Heart right ventricle (tissue), 16 donors: ENCODE measurements around the gene TTLL11. TPM values are rescaled to one million over a fixed set of nuclear protein-coding genes. Genes with fewer than 3 reads are reported as not detected.
A peak's percentile ranks its signal among the peaks of the same experiment; 100 is the strongest.
"Not testable (repeated sequence)": the region's sequence is repeated elsewhere in the genome, so short reads cannot be mapped to it uniquely, and the experiment has no call there.

Experiments used
- ATAC-seq, 8 donors: fragments of 200-7000 bp; cut with Tn5 transposase; one replicate each; pipeline ENCODE4 v1.9.1; 2020; ENCODE audit warnings: mild to moderate bottlenecking in 8 of 8, moderate library complexity in 8 of 8, moderate number of reproducible peaks in 1 of 8
- DNase-seq, 2 donors: peaks; one replicate each; pipeline ENCODE4 v3.0.0-alpha.2; 2020
- H3K27ac ChIP-seq, 10 donors: fragments of 200-600 bp; sonication (generic) in 2 of 10; one replicate each; pipeline versions ENCODE4 v1.5.0 to v1.8.0; 2020 to 2022; ENCODE audit warnings: mild to moderate bottlenecking in 3 of 10
- H3K27me3 ChIP-seq, 7 donors: fragments of 200-600 bp; one replicate each; pipeline ENCODE4 v1.8.0; 2021 to 2022; ENCODE audit warnings: mild to moderate bottlenecking in 2 of 7
- H3K36me3 ChIP-seq, 9 donors: fragments of 200-600 bp; sonication (generic) in 1 of 9; one replicate each; pipeline versions ENCODE4 v1.5.0 to v1.8.0; 2020 to 2022; ENCODE audit warnings: mild to moderate bottlenecking in 2 of 9
- H3K4me1 ChIP-seq, 9 donors: fragments of 200-600 bp; sonication (generic) in 1 of 9; one replicate each; pipeline versions ENCODE4 v1.5.0 to v1.8.0; 2020 to 2022; ENCODE audit warnings: mild to moderate bottlenecking in 4 of 9
- H3K4me3 ChIP-seq, 10 donors: fragments of 200-600 bp; sonication (generic) in 2 of 10; one replicate each; pipeline versions ENCODE4 v1.5.0 to v1.8.0; 2020 to 2022; ENCODE audit warnings: mild to moderate bottlenecking in 7 of 10, moderate library complexity in 2 of 10
- H3K9me3 ChIP-seq, 11 donors: fragments of 200-600 bp in 10 of 11; sonication (generic) in 2 of 11; one replicate each; pipeline versions ENCODE4 v1.5.0 to v1.8.0; 2013 to 2022; ENCODE audit warnings: mild to moderate bottlenecking in 2 of 11, control low read depth in 1 of 11, moderate library complexity in 1 of 11
- WGBS, 2 donors: extraction: QIAGEN DNeasy Blood & Tissue Kit; methylation state at CpG; one replicate each; pipeline ENCODE4 v1.1.7; 2013; ENCODE audit warnings: inconsistent platforms in 1 of 2; 5-methylcytosine and 5-hydroxymethylcytosine counted together
- intact Hi-C, 10 donors: fragments of 100-400 bp; cut with DNase I; formaldehyde crosslinking; loops; one replicate each; pipeline versions ENCODE4 v1.11.1 to v1.14.2; 2022
- polyA plus RNA-seq, 2 donors: library from polyadenylated mRNA; stranded (reverse); fragments of 200-250 nt; gene quantifications; one replicate each; pipeline ENCODE4 v1.2.3, GENCODE V29; 2013
- total RNA-seq, 10 donors: library from RNA; stranded (reverse); fragmentation: NEBNext Ultra II Directional in 3 of 10; extraction: Animal tissue kit (Norgen Biotek cat#: 25700) in 3 of 10; gene quantifications; one replicate each; pipeline versions ENCODE4 v1.2.1 to v1.2.4, GENCODE V29; 2021 to 2023
- TF ChIP-seq, protein P1 (sequence below), 9 donors: fragments of 200-600 bp; sonication (generic) in 2 of 9; IDR thresholded peaks; one replicate each; pipeline versions ENCODE4 v1.5.0 to v1.8.0; 2021 to 2022; ENCODE audit warnings: antibody characterized with exemption in 9 of 9, mild to moderate bottlenecking in 5 of 9, moderate library complexity in 1 of 9
- donor health status: Arrhythmogenic right ventricular cardiomyopathy.
- donor health status: ischemic (EF 13 %, LVEDD 7.1; RV severe dilation, severe dysfunction).
- donor health status: healthy with polysubstance abuse.
- donor health status: DM: no; HTN: yes; CAD: no.
- donor health status: DM: no; HTN: no; CAD: no.
- donor health status: ischemic (EF 25% LVEDD 6.9; RV normal size, moderate dysfunction).
- donor health status: ischemic (EF 25% LVEDD 5.7; RV mildly dilated, moderate dysfunction).
- donor health status: healthy.
- donor health status: DM: yes; HTN: yes; CAD: no.
- donor health status: Ischemic cardiomyopathy.
- donor health status: ischemic (EF 35%, LVEDD 5.7; RV mildly dilated, moderate dysfunction).
- donor health status: nonischemic (EF 11% LVEDD 7.7; RV severe dilation, severe dysfunction).
- donor health status: DM: yes; HTN: yes; CAD: no.
- donor health status: PGD.
- donor health status: ischemic (EF 29% LVEDD 5.4; RV normal size, mild dysfunction).
- donor health status: nonischemic (EF 23%, LVEDD 6.1; RV moderate dilation, normal function).

Gene TTLL11
- total and polyA plus RNA-seq, 12 donors, result 2.6 to 8.7 (median 5.8) TPM

DNA sequence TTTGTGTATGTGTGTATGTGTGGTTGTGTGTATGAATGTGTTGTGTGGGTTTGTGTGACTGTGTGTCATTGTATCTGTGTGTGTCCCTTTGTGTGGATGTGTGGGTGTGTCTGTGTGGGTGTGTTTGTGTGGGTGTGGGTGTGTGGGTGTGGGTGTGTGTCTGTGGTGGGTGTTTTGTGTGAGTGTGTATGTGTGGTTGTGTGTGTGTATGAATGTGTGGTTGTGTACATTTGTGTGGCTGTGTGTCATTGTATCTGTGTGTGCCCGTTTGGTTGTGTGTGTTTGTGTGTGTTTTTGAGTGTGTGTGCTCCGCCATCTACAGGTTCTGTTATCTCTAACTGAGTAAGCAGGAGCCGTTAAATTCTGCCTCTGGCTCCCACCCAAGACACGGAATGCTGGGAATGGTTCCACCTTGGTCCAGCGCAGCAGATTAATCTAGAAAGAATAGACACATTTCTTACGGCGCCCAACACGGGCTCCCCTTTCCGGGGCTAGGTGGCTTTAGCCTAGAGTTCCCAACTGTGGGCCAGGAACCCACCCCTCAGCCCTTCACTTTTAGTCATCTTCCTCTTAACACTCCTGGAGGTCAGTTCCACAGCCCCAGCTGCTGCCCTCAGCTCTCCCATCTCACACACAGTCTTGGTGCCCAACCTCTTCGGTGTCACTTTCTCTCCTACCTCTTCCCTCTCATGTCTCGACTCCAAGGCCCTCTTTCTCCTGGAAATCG is 197.1 kb downstream of the TTLL11 start:
- DNase-seq (peak; percentile 24 to 28), ATAC-seq (peak in 5 of 8 donors; percentile 22 to 67 (median 55))
- H3K27me3 ChIP-seq, result no peaks in the 10 kb centered on the region
- H3K36me3 ChIP-seq, result no peaks in the 10 kb centered on the region
- TF ChIP-seq, protein P1, sequence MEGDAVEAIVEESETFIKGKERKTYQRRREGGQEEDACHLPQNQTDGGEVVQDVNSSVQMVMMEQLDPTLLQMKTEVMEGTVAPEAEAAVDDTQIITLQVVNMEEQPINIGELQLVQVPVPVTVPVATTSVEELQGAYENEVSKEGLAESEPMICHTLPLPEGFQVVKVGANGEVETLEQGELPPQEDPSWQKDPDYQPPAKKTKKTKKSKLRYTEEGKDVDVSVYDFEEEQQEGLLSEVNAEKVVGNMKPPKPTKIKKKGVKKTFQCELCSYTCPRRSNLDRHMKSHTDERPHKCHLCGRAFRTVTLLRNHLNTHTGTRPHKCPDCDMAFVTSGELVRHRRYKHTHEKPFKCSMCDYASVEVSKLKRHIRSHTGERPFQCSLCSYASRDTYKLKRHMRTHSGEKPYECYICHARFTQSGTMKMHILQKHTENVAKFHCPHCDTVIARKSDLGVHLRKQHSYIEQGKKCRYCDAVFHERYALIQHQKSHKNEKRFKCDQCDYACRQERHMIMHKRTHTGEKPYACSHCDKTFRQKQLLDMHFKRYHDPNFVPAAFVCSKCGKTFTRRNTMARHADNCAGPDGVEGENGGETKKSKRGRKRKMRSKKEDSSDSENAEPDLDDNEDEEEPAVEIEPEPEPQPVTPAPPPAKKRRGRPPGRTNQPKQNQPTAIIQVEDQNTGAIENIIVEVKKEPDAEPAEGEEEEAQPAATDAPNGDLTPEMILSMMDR (IDR thresholded peaks at IDR 0.05), result peak in 1 of 9 donors; percentile 14
- intact Hi-C loops, result loop anchor here in 1 of 10 donors (10.0 kb wide), 1 partner anchor 59 kb away; no protein-coding TSS in a partner anchor
- no peak overlapping the region for H3K27ac ChIP-seq
- H3K4me3 ChIP-seq, result no peak overlapping the region
- peaks cover 0 to 7% (median 0%) of the 10 kb centered on the region in 11 donors for H3K9me3 ChIP-seq
- WGBS, 2 donors, result 40 to 44% methylated on average over 12 of the region's 12 CpGs
- H3K4me1 ChIP-seq, result peaks cover 0 to 12% (median 7%) of the 10 kb centered on the region in 9 donors

DNA sequence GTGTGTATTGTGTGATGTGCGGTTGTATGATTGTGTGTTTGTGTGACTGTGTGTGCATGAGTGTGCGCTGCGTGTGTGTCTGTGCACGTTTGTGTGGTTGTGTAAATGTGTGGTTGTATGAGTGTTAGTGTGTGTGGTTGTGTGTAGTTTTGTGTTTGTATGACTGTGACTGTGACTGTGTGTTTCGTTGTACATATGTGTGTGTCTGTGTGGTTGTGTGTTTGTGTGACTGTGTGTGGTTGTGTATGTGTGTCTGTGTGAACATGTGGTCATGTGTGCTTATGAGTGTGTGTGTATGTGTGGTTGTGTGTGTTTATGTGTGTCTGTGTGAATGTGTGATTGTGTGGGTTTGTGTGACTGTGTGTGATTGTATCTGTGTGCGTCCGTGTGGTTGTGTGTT is 197.8 kb downstream of the TTLL11 start:
- no peak for ATAC-seq
- TF ChIP-seq, protein P1 (IDR thresholded peaks at IDR 0.05), result no peak
- H3K4me3 ChIP-seq, result no peak overlapping the region
- no peaks in the 10 kb centered on the region for H3K36me3 ChIP-seq
- H3K4me1 ChIP-seq, result peaks cover 0 to 12% (median 7%) of the 10 kb centered on the region in 9 donors
- H3K9me3 ChIP-seq, result peaks cover 0 to 6% (median 0%) of the 10 kb centered on the region in 11 donors
- WGBS, 2 donors, result 72 to 79% methylated on average over 7 of the region's 7 CpGs
- H3K27me3 ChIP-seq, result no peaks in the 10 kb centered on the region
- DNase-seq, result no peak
- no peak overlapping the region for H3K27ac ChIP-seq
- intact Hi-C loops, result loop anchor here in 1 of 10 donors (10.0 kb wide), 1 partner anchor 59 kb away; no protein-coding TSS in a partner anchor

DNA sequence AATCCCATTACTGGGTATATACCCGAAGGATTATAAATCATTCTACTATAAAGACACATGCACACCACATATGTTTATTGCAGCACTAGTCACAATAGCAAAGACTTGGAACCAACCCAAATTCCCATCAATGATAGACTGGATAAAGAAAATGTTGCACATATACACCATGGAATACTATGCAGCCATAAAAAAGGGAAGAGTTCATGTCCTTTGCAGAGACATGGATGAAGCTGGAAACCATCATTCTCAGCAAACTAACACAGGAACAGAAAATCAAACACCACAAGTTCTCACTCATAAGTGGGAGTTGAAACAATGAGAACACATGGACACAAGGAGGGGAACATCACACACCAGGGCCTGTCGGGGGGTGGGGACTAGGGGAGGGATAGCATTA is 198.7 kb downstream of the TTLL11 start:
- not testable (repeated sequence) for ATAC-seq, H3K4me3 ChIP-seq, H3K27ac ChIP-seq, DNase-seq, H3K9me3 ChIP-seq, H3K36me3 ChIP-seq, H3K27me3 ChIP-seq
- H3K4me1 ChIP-seq, result peaks cover 0 to 12% (median 7%) of the 10 kb centered on the region in 9 donors
- 69 to 83% methylated on average over 2 of the region's 2 CpGs for WGBS, 2 donors
- intact Hi-C loops, result loop anchor here in 1 of 10 donors (10.0 kb wide), 1 partner anchor 60 kb away; no protein-coding TSS in a partner anchor

DNA sequence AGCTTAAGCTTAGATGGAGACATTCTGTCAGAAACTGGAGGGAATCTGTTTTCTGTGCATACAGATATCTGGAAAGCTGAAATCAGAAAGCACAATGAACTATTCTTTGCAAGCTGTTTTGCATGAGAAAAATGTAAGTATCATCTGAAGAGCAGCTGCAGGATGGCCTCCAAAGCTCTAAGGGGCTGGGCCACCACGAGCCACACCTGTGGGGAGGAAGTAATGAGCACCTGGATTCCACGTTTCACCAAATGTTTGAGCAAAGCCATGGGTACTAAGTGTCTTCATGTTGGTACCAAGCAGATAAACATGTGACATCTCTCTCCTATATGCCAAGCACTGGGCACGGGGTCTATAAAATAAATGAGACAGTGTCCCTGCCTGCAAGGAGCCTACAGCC is 199.3 kb downstream of the TTLL11 start:
- Histone ChIP-seq H3K4me3 (no peak overlapping the region), H3K4me1 (peaks cover 0 to 13% (median 8%) of the 10 kb centered on the region in 9 donors), H3K27me3 (no peaks in the 10 kb centered on the region), H3K36me3 (no peaks in the 10 kb centered on the region), H3K27ac (no peak overlapping the region), H3K9me3 (no peaks in the 10 kb centered on the region)
- intact Hi-C loops, result loop anchor here in 1 of 10 donors (10.0 kb wide), 1 partner anchor 61 kb away; no protein-coding TSS in a partner anchor
- TF ChIP-seq, protein P1 (IDR thresholded peaks at IDR 0.05), result no peak
- ATAC-seq (no peak), DNase-seq (no peak)
- 95 to 96% methylated on average over 3 of the region's 3 CpGs for WGBS, 2 donors

DNA sequence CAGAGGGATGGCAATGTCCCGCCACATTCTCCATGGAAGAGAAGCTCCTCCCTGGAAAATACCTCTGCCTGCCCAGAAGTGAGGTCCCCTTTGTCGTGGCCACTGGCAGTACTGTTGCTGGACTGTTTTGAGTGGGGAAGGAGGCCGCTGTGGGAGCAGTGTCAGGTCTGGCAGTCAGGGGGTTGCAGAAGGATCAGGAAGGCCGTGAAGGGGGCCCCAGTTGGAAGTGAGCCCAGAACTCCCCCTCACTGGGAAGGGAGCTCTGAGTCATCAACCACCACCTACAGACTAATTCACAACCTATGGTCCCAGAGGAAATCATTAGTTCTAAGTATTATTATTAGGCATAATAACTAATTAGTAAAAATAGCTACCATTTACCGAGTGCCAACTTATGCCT is 200.4 kb downstream of the TTLL11 start:
- intact Hi-C loops, result loop anchor here in 1 of 10 donors (10.0 kb wide), 1 partner anchor 62 kb away; no protein-coding TSS in a partner anchor

More for the DNA sequence above, 200.4 kb downstream of the TTLL11 start:
- no peak for ATAC-seq
- TF ChIP-seq, protein P1 (IDR thresholded peaks at IDR 0.05), result no peak
- H3K36me3 ChIP-seq, result no peaks in the 10 kb centered on the region
- no peak overlapping the region for H3K4me3 ChIP-seq
- H3K27ac ChIP-seq, result no peak overlapping the region
- no peaks in the 10 kb centered on the region for H3K9me3 ChIP-seq
- 89 to 94% methylated on average over 5 of the region's 5 CpGs for whole genome bisulfite sequencing, 2 donors
- H3K4me1 ChIP-seq, result peaks cover 0 to 17% (median 6%) of the 10 kb centered on the region in 9 donors
- no peak for DNase-seq
- H3K27me3 ChIP-seq, result no peaks in the 10 kb centered on the region
